CD14-positive monocyte (primary cell): ENCODE results near the gene SSPN. TPM values are rescaled to one million over a fixed set of nuclear protein-coding genes. Genes with fewer than 3 reads are reported as not detected.

ENCODE experiments used
- DNase-seq, 3 donors: peaks; one replicate each; pipeline ENCODE4 v3.0.0-alpha.2; 2011 to 2022
- H2AFZ ChIP-seq: 2 replicates; pipeline ENCODE4 v1.6.0; 2012; ENCODE audit warnings: mild to moderate bottlenecking, low read depth, low read length, inconsistent platforms; ENCODE audit not compliant: insufficient read depth, poor library complexity, severe bottlenecking
- H3K27ac ChIP-seq, 2 donors: 1 replicate in 1 of 2; 2 replicates in 1 of 2; pipeline ENCODE4 v1.5.1; 2012 to 2013; ENCODE audit warnings: low read length in 2 of 2, control low read depth in 1 of 2, inconsistent platforms in 1 of 2, low read depth in 1 of 2, mild to moderate bottlenecking in 1 of 2
- H3K27me3 ChIP-seq, 2 donors: one replicate each; pipeline versions ENCODE4 v1.6.0 to v1.6.1; 2011 to 2013; ENCODE audit warnings: low read length in 2 of 2; ENCODE audit not compliant: control insufficient read depth in 2 of 2, insufficient read depth in 2 of 2
- H3K36me3 ChIP-seq, 2 donors: replicated peaks in 1 of 2; 1 replicate in 1 of 2; 2 replicates in 1 of 2; pipeline versions ENCODE4 v1.5.1 to v1.6.1; 2012 to 2013; ENCODE audit warnings: low read length in 2 of 2, control low read depth in 1 of 2, inconsistent platforms in 1 of 2, mild to moderate bottlenecking in 1 of 2; ENCODE audit not compliant: insufficient read depth in 2 of 2, control insufficient read depth in 1 of 2
- H3K4me1 ChIP-seq, 2 donors: 1 replicate in 1 of 2; 2 replicates in 1 of 2; pipeline versions ENCODE4 v1.5.1 to v1.6.1; 2012 to 2013; ENCODE audit warnings: low read length in 2 of 2, control low read depth in 1 of 2, inconsistent platforms in 1 of 2, mild to moderate bottlenecking in 1 of 2, moderate library complexity in 1 of 2; ENCODE audit not compliant: insufficient read depth in 2 of 2, control insufficient read depth in 1 of 2
- H3K4me2 ChIP-seq: replicated peaks from 2 replicates; pipeline ENCODE3; 2012; ENCODE audit warnings: low read length, moderate library complexity, mild to moderate bottlenecking; ENCODE audit not compliant: poor library complexity, severe bottlenecking; ENCODE audit errors: extremely low read depth
- H3K4me3 ChIP-seq, 3 experiments: fragments of 200-600 bp in 1 of 3; sonication (generic) in 1 of 3; replicated peaks in 1 of 3; 1 replicate in 2 of 3; 2 replicates in 1 of 3; pipeline ENCODE4 v1.5.1; 2011 to 2013; ENCODE audit warnings: low read length in 3 of 3, mild to moderate bottlenecking in 3 of 3, control low read depth in 2 of 3, low read depth in 2 of 3, inconsistent platforms in 1 of 3, moderate library complexity in 1 of 3
- H3K79me2 ChIP-seq: 2 replicates; pipeline ENCODE4 v1.6.0; 2012; ENCODE audit warnings: mild to moderate bottlenecking, control low read depth, inconsistent platforms, low read length, moderate library complexity; ENCODE audit not compliant: insufficient read depth
- H3K9ac ChIP-seq: 2 replicates; pipeline ENCODE4 v1.6.0; 2017; ENCODE audit warnings: low read length, mild to moderate bottlenecking; ENCODE audit not compliant: insufficient read depth, poor library complexity, severe bottlenecking
- H3K9me3 ChIP-seq, 2 donors: replicated peaks in 1 of 2; 1 replicate in 1 of 2; 2 replicates in 1 of 2; pipeline versions ENCODE4 v1.5.1 to v1.6.1; 2012 to 2013; ENCODE audit warnings: low read length in 2 of 2, control low read depth in 1 of 2; ENCODE audit not compliant: control insufficient read depth in 1 of 2, insufficient read depth in 1 of 2
- H4K20me1 ChIP-seq: 2 replicates; pipeline ENCODE4 v1.6.0; 2012; ENCODE audit warnings: mild to moderate bottlenecking, low read length, control low read depth, moderate library complexity; ENCODE audit not compliant: insufficient read depth
- H3K27ac Mint-ChIP-seq, 7 donors: one replicate each; pipeline ENCODE4 v1.8.0; 2020; ENCODE audit warnings: mild to moderate bottlenecking in 7 of 7, mixed read lengths in 7 of 7, moderate library complexity in 6 of 7, inconsistent platforms in 2 of 7
- H3K27me3 Mint-ChIP-seq, 3 donors: one replicate each; pipeline ENCODE4 v1.8.0; 2021 to 2022; ENCODE audit warnings: low read depth in 3 of 3, mild to moderate bottlenecking in 3 of 3, mixed read lengths in 3 of 3, moderate library complexity in 3 of 3, inconsistent platforms in 1 of 3
- H3K36me3 Mint-ChIP-seq, 2 donors: one replicate each; pipeline ENCODE4 v1.8.0; 2020; ENCODE audit warnings: mixed read lengths in 2 of 2, inconsistent platforms in 1 of 2, mild to moderate bottlenecking in 1 of 2
- H3K4me1 Mint-ChIP-seq: one replicate; pipeline ENCODE4 v1.8.0; 2020; ENCODE audit warnings: mild to moderate bottlenecking, mixed read lengths
- H3K4me3 Mint-ChIP-seq, 2 donors: one replicate each; pipeline ENCODE4 v1.8.0; 2020; ENCODE audit warnings: mild to moderate bottlenecking in 2 of 2, mixed read lengths in 2 of 2, moderate library complexity in 1 of 2
- H3K9me3 Mint-ChIP-seq, 7 donors: one replicate each; pipeline ENCODE4 v1.8.0; 2020 to 2022; ENCODE audit warnings: mixed read lengths in 7 of 7, mild to moderate bottlenecking in 6 of 7, moderate library complexity in 6 of 7, inconsistent platforms in 2 of 7
- CTCF ChIP-seq: fragments of 200-600 bp; IDR thresholded peaks from one replicate; pipeline ENCODE4 v1.8.0; 2022; ENCODE audit warnings: antibody characterized with exemption, mild to moderate bottlenecking
- WGBS: methylation state at CpG from one replicate; pipeline ENCODE4 v1.1.5; 2013; ENCODE audit warnings: missing lambda C conversion rate; ENCODE audit not compliant: insufficient coverage; 5-methylcytosine and 5-hydroxymethylcytosine counted together
- intact Hi-C, 2 donors: fragments of 100-400 bp; cut with micrococcal nuclease; formaldehyde crosslinking; loops; one replicate each; pipeline versions ENCODE4 v1.15.0 to v1.15.1; 2023
- polyA plus RNA-seq, 3 donors: library from polyadenylated mRNA; depleted of rRNA in 1 of 3; unstranded in 2 of 3; stranded (reverse) in 1 of 3; fragments of 300-500 nt in 2 of 3; fragments of >200 nt in 1 of 3; fragmentation: Illumina TruSeq in 2 of 3; gene quantifications; 1 replicate in 2 of 3; 2 replicates in 1 of 3; pipeline ENCODE4 v1.2.3, GENCODE V29; 2012 to 2021

SSPN gene
- polyA plus RNA-seq, 3 donors, result 0.15 TPM; not detected in 2

GRCh38 chr12:26187014-26187798 is 8.2 kb upstream of the SSPN start:
- Histone ChIP-seq H3K4me2 (no peak overlapping the region), H3K79me2 (no peaks in the 10 kb centered on the region), H3K4me3 (no peak overlapping the region), H3K9me3 (no peaks in the 10 kb centered on the region), H2AFZ (no peak overlapping the region), H3K4me1 (no peaks in the 10 kb centered on the region), H4K20me1 (no peaks in the 10 kb centered on the region), H3K27me3 (no peaks in the 10 kb centered on the region), H3K9ac (no peak overlapping the region), H3K36me3 (no peaks in the 10 kb centered on the region), H3K27ac (no peak overlapping the region)
- H3K36me3 Mint-ChIP-seq, result no peaks in the 10 kb centered on the region
- peaks cover 2 to 10% (median 4%) of the 10 kb centered on the region in 3 donors for H3K27me3 Mint-ChIP-seq
- no peak overlapping the region for H3K4me3 Mint-ChIP-seq
- intact Hi-C loops, result no loop called here
- no peaks in the 10 kb centered on the region for H3K4me1 Mint-ChIP-seq
- H3K9me3 Mint-ChIP-seq, result no peaks in the 10 kb centered on the region
- H3K27ac Mint-ChIP-seq, result no peak overlapping the region
- 55% methylated on average over 6 of the region's 8 CpGs for WGBS
- no peak for TF ChIP-seq CTCF
- DNase-seq, result no peak

GRCh38 chr12:26188127-26188526 is 7.2 kb upstream of the SSPN start:
- no peak for DNase-seq
- Mint-ChIP-seq H3K36me3 (no peaks in the 10 kb centered on the region), H3K9me3 (no peaks in the 10 kb centered on the region), H3K27ac (no peak overlapping the region), H3K27me3 (peaks cover 2 to 9% (median 4%) of the 10 kb centered on the region in 3 donors), H3K4me1 (no peaks in the 10 kb centered on the region), H3K4me3 (no peak overlapping the region)
- H3K79me2 ChIP-seq, result no peaks in the 10 kb centered on the region
- H3K27ac ChIP-seq, result no peak overlapping the region
- no peaks in the 10 kb centered on the region for H4K20me1 ChIP-seq
- no peaks in the 10 kb centered on the region for H3K9me3 ChIP-seq
- intact Hi-C loops, result no loop called here
- H3K4me2 ChIP-seq, result no peak overlapping the region
- no peak overlapping the region for H2AFZ ChIP-seq
- no peak overlapping the region for H3K9ac ChIP-seq
- no peaks in the 10 kb centered on the region for H3K27me3 ChIP-seq
- H3K36me3 ChIP-seq, result no peaks in the 10 kb centered on the region
- H3K4me3 ChIP-seq, result no peak overlapping the region
- no peak for TF ChIP-seq CTCF
- no peaks in the 10 kb centered on the region for H3K4me1 ChIP-seq
- no CpG with 5 or more reads among the region's 1 CpG for WGBS
